ENCODE data around the gene MAN2B1.
"Not testable (repeated sequence)": the region's sequence is repeated elsewhere in the genome, so short reads cannot be mapped to it uniquely, and the experiment has no call there.

MAN2B1 gene

DNA sequence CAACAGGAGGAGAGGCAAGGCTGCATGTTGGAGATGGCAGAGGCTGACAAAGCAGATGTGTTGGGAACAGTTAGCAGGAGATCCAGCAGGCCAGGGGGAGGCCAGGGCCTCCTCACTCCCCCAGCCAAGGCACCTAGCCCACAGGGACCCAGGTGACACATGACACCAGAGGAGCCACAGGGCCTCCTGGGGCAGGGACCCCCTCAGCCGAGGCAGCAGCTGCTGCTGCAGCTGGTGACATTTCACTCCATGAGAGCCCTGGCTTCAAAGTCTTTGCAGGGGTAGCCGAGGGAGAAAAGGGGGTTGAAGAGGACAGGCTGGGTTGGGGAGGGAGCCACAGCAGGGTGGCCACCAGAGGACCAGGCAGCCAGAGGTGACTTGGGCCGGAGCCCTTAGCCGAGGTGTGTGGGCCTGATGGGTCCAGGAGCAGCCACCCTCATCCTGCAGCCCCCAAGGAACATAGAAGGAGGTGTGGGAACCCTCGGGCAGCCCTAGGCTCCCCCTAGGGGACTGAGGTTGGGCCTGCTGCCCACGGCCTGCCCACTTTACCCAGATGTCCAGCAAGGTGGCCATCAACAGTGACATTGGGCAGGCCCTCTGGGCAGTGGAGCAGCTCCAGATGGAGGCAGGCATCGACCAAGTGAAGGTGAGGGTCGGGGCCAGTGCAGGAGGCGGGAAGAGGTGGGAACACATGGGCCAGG lies 21.1 kb upstream of the MAN2B1 start, which contains the start of gene GNG14:
Gene GNG14 (plus strand): TSS at position 503 of the 701 bp plus-strand sequence. CDS start 51 bp downstream, at position 554.
- TF ChIP-seq, protein P1, sequence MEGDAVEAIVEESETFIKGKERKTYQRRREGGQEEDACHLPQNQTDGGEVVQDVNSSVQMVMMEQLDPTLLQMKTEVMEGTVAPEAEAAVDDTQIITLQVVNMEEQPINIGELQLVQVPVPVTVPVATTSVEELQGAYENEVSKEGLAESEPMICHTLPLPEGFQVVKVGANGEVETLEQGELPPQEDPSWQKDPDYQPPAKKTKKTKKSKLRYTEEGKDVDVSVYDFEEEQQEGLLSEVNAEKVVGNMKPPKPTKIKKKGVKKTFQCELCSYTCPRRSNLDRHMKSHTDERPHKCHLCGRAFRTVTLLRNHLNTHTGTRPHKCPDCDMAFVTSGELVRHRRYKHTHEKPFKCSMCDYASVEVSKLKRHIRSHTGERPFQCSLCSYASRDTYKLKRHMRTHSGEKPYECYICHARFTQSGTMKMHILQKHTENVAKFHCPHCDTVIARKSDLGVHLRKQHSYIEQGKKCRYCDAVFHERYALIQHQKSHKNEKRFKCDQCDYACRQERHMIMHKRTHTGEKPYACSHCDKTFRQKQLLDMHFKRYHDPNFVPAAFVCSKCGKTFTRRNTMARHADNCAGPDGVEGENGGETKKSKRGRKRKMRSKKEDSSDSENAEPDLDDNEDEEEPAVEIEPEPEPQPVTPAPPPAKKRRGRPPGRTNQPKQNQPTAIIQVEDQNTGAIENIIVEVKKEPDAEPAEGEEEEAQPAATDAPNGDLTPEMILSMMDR (conservative IDR thresholded peaks at IDR 0.05; ENCODE audit: low read depth, low read length), result no peak
- no peak for DNase-seq (ENCODE audit: low read depth)
- no peak within 1 kb of the TSS for H3K4me3 ChIP-seq (ENCODE audit: low read length)

DNA sequence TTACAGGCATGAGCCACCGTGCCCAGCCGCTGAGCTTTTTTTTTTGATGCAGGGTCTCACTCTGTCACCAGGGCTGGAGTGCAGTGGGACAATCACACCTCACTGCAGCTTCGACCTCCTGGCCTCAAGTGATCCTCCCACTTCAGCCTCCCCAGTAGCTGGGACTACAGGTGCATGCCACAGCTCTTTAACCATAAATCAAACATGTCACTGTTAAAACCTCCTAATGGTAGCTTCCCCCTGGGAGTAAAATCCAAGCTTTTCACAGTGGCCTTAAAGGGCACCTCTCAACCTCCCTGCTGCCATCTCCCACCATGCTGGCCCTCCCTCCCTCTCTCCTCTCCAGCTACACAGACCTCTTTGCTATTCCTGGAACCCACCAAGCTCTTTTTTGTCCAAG lies 19.3 kb upstream of the MAN2B1 start:
- TF ChIP-seq, protein P1 (conservative IDR thresholded peaks at IDR 0.05; ENCODE audit: low read depth, low read length), result no peak
- H3K4me3 ChIP-seq (ENCODE audit: low read length), result no peak overlapping the region
- no peak for DNase-seq (ENCODE audit: low read depth)

DNA sequence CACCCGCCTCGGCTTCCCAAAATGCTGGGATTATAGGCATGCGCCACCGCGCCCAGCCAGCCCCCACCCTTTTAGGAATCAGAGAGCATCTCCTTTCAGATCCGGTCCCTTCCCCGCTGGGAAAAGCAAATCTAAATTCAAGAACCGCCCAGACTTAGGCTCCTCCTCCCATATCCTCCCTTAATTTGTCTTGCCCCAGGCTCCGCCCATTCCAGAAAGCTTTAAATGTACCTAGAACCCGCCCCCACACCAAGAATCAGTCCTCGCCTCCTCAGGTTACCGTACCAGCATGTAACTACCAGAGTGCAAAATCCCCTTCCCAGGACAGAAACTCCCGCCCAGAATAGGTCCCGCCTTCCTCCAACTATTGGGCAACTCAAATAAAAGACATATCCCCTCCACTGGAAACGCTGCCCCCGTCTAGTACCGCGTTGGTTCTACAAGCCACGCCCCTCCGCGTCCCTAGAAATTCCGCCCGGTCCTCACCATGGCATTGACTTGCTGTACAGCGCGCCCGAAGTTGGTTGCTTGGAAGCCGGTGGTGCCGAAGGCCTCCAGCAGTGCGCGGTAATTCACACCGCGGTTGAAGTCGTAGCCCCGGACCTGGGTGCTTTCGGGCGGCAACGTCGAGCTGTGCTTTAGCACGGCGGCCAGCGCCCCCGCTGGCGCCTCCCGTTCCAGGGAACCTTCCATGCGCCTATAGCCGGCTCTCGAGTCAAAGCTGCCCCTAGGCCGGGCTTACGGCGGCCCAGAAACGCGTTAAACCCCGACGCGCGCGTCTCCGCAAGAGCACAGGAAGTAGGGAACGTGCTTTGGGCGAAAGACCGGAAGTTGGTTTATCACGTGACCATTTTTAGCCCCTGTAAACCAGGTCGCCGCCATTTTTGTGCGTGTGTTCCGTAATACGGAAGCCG lies 14.8 kb upstream of the MAN2B1 start, which contains the start of gene DHPS:
Gene DHPS (minus strand): TSS at position 807 of the 914 bp plus-strand sequence. CDS start 114 bp downstream, at position 693.
- peak; percentile 94 for DNase-seq (ENCODE audit: low read depth)
- H3K4me3 ChIP-seq (ENCODE audit: low read length), result peak within 1 kb of the TSS; percentile 93
- TF ChIP-seq, protein P1 (conservative IDR thresholded peaks at IDR 0.05; ENCODE audit: low read depth, low read length), result peak; percentile 3

DNA sequence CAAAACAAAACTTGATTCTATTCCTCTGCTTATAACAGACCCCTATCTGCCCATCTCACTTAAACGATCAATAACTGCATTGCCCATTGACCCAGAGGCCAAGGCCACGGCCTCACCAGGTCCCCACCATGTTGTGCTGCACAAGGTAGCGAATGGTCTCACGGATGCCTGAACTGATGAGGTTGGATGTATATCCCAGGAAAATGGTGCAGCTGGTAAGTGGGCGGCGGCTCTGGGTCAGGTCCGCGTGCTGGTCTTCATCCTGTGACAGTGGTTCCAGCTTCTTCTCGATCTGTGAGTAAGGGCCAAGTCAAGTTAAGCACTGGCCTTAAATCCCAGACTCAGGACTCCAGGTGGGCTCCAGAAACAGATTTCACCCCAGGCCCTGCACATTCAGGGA lies 13.5 kb upstream of the MAN2B1 start:
- DNase-seq (ENCODE audit: low read depth), result no peak
- TF ChIP-seq, protein P1 (conservative IDR thresholded peaks at IDR 0.05; ENCODE audit: low read depth, low read length), result no peak
- H3K4me3 ChIP-seq (ENCODE audit: low read length), result no peak overlapping the region

DNA sequence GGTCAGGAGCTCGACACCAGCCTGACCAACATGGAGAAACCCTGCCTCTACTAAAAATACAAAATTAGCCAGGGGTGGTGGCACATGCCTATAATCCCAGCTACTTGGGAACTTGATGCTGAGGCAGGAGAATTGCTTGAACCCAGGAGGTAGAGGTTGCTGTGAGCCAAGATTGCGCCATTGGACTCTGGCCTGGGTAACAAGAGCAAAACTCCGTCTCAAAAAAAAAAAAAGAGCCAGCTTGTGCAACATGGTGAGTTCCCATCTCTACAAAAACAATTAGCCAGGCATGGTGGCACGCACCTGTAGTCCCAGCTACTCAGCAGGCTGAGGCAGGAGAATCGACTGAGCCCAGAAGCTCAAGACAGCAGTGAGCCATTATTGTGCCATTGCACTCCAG lies 11.5 kb upstream of the MAN2B1 start:
- DNase-seq (ENCODE audit: low read depth); H3K4me3 ChIP-seq (ENCODE audit: low read length): not testable (repeated sequence)

DNA sequence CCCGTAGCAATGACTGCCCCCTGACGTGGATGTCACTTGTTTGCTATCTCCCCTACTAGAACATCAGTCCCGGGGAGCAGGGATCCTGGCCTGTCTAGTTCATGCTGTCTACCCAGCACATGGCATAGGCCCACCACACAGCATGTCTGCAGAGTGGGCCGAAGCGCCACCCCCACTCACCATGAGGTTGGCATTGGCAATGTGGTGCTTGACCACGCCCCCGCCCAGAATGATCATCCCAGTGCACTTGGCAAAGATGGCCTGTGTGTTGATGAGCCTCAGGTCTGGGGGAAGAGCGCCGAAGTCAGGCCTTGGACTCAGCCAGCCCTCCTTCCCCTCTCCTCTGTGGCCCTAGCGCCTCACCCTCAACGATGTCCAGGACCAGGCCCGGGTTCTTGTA lies 10.4 kb upstream of the MAN2B1 start:
- no peak for DNase-seq (ENCODE audit: low read depth)
- H3K4me3 ChIP-seq (ENCODE audit: low read length), result no peak overlapping the region
- TF ChIP-seq, protein P1 (conservative IDR thresholded peaks at IDR 0.05; ENCODE audit: low read depth, low read length), result no peak

DNA sequence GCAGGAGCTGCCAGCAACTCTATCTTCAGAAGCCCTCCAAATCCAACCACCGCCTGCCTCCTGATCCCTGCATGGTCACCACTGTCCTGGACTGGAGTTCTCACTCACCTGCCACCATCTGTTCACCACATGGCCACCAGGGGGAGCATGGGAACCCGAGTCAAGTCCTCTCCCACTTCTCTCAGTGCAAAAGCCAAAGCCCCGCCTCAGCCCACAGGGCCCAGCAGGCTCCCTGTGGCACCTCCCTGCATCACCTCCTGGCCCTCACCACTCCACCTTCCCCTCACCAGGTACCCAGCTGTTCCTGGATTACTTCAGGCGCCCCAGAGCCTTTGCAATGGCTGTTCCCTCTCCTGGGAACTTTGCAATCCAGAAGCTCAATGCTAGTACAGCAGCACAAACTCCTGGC lies 9.8 kb upstream of the MAN2B1 start:
- H3K4me3 ChIP-seq (ENCODE audit: low read length), result no peak overlapping the region
- TF ChIP-seq, protein P1 (conservative IDR thresholded peaks at IDR 0.05; ENCODE audit: low read depth, low read length), result peak; percentile 92
- DNase-seq (ENCODE audit: low read depth), result no peak

Measured in retinal pigment epithelial cell (primary cell).